GM18519 (cell line): ENCODE measurements around the gene NID2.

Experiments
- ATAC-seq: cut with Tn5 transposase; IDR thresholded peaks from one replicate; pipeline ENCODE4 v1.9.1; 2021; ENCODE audit warnings: mild to moderate bottlenecking, moderate library complexity; ENCODE audit not compliant: unreplicated experiment, low FRiP score

NID2 gene

DNA sequence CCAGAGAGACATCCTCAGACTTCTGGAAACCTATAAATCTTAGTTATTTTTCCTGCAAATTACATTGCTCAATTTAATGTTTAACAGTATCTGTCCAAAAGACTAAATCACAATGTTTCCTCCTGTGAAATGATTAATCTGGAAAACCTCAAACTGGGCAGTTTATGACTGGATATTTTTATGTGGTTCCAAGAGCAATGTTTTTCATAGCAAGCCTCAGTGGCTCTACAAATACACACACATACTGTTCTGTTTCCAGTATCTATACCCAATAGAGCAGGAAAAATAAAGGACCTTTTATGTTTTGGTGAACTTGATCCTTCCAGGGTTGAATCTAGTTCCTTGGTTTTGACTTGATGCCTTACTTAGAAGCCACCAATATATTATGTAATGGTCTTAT lies 9.2 kb downstream of the NID2 start:
- ATAC-seq, result no peak

GRCh38 chr14:52058341-52058740 lies 10.5 kb downstream of the NID2 start:
- no peak for ATAC-seq

DNA sequence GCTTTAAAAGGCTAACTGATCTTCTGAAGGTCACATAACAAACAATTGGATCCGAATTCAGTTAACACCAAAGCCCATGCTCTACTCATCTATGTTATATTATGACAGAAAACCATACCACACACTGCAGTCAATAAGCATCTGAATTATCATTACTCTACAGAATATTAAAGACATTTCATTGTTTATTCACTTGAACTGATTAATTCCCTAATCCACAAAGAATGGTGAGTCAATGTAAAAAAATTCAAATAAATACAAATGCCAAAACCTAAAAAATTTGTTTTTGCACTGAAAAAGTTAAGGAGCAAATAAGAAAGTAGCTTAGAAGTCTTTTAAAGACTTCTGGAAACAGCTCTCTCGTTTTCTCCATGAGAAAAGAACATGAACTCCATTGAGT lies 13.7 kb downstream of the NID2 start:
- ATAC-seq, result no peak

- ATAC-seq, result no peak
Observed at GRCh38 chr14:52054678-52055077, 14.2 kb downstream of the NID2 start.

- no peak for ATAC-seq
Observed at GRCh38 chr14:52053044-52053443, 15.8 kb downstream of the NID2 start.

GRCh38 chr14:52052288-52052943 lies 16.4 kb downstream of the NID2 start:
- ATAC-seq, result no peak

DNA sequence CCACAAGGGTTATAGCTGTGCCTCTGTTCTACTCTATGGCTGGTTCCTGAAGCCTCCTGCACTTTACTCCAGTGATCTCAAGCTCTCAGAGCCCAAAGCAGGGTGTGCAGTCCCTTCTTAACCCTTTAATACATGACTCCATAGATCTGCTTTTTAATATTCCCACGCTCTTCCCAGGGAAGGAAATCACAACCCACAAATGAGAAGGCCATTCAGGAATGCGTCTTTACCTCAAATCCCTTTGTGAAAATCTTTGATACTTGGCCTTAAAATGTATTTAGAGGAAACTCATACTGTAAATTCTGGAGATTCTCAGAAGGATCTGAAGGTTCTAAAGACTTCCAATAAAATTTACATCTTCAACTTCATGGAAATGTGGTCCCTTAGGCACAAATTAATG lies 17.0 kb downstream of the NID2 start:
- no peak for ATAC-seq

DNA sequence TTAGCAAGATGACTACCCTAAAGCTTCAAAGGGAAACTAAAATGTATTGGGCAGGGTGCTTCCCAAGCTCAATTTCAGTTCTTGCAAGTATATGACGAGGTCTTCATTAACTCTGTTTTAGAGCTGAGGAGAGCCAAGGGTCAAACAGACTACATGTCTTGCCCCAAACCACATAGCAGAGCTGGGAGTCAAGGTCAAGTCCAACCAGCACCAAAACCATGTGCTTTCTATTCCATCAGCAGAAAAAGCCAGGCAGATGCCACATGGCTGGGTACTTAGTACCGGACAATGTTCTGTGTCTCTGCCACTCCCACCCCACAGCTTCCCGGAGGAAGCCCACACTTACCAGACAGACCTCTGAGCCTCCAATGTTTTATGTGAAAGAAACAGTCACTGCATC lies 17.6 kb downstream of the NID2 start:
- ATAC-seq, result no peak

GRCh38 chr14:52049721-52050588 lies 18.9 kb downstream of the NID2 start:
- no peak for ATAC-seq

DNA sequence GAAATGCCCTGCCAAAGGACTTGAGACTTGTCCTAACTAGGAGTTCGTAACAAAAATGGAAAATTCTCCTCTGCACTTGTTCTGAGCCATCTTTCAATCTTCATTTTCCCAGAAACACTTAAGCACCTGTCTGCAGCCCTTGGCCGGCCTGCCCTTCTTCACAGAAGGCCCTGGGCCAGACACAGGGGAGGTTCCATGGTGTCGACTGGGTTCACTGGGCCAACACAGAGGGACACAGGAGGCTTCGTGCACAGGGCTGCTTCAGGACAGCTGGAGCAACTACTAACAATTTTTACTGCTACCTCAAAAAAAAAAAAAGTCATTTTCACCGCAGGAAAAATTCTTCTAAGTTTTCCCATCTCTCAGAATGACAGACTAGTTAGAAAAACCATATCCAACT lies 19.6 kb downstream of the NID2 start:
- ATAC-seq, result no peak

- ATAC-seq, result no peak
Observed at GRCh38 chr14:52048641-52049204, 20.1 kb downstream of the NID2 start.

DNA sequence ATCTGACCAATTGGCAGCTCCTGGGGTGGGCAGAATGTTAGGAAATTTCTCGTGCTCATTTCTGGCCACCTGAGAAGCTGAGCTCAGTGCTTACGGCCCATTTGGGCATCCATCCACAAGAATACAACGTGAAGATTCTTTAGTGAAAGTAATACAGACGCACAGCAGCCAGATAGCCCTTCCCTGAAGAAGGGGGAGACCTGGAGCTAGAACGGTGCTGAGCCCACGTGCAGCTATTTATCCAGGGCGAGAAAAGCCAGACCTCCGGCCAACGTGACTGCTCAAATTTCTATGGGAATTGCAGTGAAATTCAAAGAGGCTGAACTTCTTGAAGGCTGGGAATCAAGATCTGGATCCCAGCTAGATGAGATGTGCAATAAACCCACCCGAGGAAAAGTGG lies 20.7 kb downstream of the NID2 start:
- ATAC-seq, result no peak

DNA sequence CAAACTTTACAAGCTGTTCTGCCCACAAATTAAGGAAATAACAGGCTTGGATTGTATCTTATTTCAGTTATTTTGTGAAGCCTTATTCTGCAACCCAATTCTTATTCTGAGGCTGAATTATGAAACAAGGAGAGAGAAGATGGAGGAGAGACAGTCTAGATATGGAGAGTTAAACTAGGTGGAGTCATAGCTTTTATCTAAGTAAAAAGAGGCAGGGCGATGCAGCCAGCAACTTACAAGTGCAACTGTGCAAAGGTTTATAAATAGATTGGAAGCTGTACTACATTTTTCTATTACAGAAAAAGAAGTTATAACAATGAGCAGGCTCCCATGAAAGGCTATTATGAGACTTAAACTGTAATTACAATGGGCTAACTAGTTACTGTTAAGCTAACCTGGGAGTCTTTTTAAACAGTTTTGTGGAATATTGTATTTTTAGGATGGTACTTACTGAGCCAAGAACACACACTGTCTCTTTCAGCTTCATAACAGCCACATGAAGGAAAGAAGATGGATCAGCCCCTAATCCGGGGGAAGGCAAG lies 22.4 kb downstream of the NID2 start:
- no peak for ATAC-seq

- no peak for ATAC-seq
Observed at GRCh38 chr14:52044791-52045522, 23.9 kb downstream of the NID2 start.

DNA sequence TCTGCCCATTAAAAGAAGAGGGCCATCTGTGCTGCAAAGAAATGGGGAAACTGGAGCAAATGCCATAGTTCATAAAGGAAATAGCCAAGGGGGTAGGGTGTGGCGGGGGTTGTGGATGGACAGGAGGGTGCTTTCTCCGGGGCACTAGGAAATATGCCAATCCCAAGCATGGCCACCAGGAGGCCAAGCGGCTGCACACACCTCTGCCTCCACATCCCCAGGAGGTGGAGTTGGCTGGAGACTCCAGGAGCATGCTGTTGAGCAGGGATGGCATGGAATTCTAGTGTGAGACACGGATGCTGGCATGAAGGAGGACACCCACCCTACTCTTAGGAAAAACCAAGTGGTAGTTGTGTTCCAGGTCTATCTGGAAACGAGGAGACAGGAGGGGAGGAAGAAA lies 25.2 kb downstream of the NID2 start:
- no peak for ATAC-seq

DNA sequence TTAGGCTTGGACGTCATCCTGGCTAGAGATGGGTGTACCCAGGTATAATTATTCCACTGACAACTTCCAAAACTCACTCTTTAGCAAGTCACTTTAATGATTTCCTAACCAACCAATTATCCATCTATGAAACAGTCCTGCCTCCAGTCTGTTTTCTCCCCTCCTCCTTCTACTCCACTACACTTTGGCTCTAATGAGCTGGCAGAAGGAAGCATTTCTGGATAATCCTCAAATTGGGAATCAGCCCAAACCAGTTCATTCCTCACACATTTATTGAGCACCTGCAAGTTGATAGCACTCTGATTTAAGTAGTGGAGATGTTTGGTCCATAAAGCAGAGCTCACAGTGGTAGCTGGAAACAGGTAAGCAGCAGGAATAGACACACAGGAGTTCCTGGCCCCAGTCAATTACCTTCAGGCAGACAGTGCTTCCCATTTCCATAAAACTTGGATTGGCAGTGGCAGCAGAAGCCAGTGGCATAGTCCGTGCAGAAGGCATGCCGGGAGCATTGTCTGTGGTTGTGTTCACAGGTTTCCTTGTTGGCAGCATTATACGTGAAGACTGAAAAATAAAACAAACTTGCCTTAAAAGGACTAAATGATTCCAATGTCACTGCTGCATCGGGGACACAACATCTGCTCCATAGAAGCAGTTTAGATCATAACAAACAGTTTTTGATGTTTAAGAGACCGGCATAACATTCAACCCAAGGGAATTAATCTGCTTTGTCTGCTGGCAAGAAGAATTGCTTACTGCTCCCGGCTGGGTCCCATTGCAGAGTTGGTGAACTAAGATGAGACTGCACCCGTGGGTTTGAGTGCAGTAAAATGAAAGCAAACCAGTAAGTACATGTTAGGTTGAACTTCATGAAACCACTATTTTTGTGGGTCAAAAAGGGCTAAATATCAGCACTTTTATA lies 26.2 kb downstream of the NID2 start:
- no peak for ATAC-seq

- ATAC-seq, result no peak
Observed at GRCh38 chr14:52040598-52040997, 28.3 kb downstream of the NID2 start.

DNA sequence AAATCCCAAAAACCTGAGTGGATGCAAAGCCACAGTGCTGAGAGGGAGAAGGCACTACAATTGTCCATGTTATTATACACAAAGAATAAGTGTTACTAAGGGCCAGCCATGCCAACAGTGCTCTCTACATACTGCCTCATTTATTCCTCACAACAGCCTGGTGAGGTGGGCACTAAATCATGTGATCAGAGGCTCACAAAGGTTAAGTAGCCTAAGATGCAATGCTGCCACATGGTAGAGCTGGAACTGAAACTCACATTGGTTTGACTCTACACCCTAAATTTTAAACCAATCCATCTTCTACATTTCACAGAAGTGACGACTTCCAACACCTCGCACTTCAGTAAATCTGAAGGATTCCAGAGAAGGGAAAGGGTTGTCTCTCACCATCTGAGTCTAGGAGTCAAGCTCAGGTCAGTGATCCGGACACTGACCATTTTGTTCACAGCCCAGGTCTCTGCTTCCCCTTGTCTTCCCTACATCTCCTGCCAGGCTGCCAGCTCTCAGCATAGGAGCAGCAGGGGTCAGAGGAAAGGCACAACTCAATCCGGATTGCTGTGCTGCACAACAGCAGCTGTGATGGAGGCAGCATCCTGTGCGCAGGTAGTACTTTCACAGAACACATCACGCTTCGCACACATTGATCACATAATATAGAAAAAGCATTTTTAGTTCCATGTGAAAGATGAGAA lies 29.6 kb downstream of the NID2 start:
- no peak for ATAC-seq

- ATAC-seq, result no peak
Observed at GRCh38 chr14:52033101-52033642, 35.7 kb downstream of the NID2 start.
